Nephron progenitor cell (in vitro differentiated cells): ENCODE results near the gene CAND2.

Experiments
- DNase-seq: peaks from one replicate; pipeline ENCODE4 v3.0.0; 2021
- H3K27ac Mint-ChIP-seq: 2 replicates; pipeline ENCODE4 v1.8.0; 2021; ENCODE audit warnings: mild to moderate bottlenecking, moderate library complexity, mixed read lengths
- H3K27me3 Mint-ChIP-seq: 2 replicates; pipeline ENCODE4 v1.8.0; 2021; ENCODE audit warnings: mild to moderate bottlenecking, low read depth, mixed read lengths; ENCODE audit not compliant: poor library complexity
- H3K36me3 Mint-ChIP-seq: 2 replicates; pipeline ENCODE4 v1.8.0; 2021; ENCODE audit warnings: low read depth, mixed read lengths
- H3K4me1 Mint-ChIP-seq: 2 replicates; pipeline ENCODE4 v1.8.0; 2021; ENCODE audit warnings: mixed read lengths
- H3K4me3 Mint-ChIP-seq: 2 replicates; pipeline ENCODE4 v1.8.0; 2021; ENCODE audit warnings: mild to moderate bottlenecking, moderate library complexity, mixed read lengths
- H3K9me3 Mint-ChIP-seq: 2 replicates; pipeline ENCODE4 v1.8.0; 2021; ENCODE audit warnings: mild to moderate bottlenecking, moderate library complexity, mixed read lengths
- TF ChIP-seq, protein P1 (sequence below): fragments of 200-600 bp; sonication (generic); IDR thresholded peaks from 2 replicates; pipeline ENCODE4 v1.5.0; 2021; ENCODE audit warnings: antibody characterized with exemption

CAND2 gene

DNA sequence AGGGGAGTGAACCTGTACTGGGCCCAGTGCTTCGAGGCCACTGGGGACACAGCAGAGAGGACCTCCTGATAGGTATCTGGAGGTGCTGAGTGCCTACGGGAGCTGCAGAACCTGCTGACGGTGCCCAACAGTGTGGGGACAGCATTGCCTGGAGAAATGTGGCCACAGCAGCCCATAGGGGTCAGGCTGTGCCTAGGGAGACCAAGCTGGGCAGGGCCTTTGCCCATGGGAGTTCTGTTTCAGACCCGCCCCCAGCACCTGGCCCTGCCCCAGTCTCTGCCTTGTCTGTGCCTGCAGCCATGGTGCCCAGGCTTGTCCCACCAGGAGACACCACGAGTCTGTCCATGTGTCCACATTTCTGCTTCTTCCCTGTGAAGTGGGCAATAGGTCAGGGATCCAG, 60.1 kb downstream of the CAND2 start:
- Mint-ChIP-seq H3K27me3 (peaks cover 36% of the 10 kb centered on the region), H3K27ac (no peak overlapping the region), H3K4me3 (no peak overlapping the region), H3K9me3 (no peaks in the 10 kb centered on the region), H3K36me3 (no peaks in the 10 kb centered on the region), H3K4me1 (peaks cover 6% of the 10 kb centered on the region)
- no peak for DNase-seq
- TF ChIP-seq, protein P1, sequence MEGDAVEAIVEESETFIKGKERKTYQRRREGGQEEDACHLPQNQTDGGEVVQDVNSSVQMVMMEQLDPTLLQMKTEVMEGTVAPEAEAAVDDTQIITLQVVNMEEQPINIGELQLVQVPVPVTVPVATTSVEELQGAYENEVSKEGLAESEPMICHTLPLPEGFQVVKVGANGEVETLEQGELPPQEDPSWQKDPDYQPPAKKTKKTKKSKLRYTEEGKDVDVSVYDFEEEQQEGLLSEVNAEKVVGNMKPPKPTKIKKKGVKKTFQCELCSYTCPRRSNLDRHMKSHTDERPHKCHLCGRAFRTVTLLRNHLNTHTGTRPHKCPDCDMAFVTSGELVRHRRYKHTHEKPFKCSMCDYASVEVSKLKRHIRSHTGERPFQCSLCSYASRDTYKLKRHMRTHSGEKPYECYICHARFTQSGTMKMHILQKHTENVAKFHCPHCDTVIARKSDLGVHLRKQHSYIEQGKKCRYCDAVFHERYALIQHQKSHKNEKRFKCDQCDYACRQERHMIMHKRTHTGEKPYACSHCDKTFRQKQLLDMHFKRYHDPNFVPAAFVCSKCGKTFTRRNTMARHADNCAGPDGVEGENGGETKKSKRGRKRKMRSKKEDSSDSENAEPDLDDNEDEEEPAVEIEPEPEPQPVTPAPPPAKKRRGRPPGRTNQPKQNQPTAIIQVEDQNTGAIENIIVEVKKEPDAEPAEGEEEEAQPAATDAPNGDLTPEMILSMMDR, result no peak

DNA sequence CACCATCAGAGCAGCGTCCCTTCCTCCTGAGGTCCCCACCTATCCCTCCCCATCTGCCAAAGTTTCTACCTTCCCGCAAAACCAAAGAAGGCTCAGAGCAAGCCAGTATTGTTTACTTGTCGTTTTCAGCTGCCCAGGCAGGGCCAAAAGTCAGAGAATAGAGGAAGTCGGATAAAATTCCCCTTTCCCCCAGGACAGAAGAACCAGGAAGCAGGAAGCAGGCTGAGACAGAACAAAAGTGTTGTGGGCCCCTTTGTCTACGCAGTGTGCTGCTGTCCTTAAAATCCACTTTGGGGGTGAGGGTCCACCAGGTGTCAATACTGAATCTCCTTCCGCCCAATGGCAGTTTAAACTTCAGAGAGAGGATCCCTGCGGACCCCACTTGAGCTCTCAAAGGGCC, 63.4 kb downstream of the CAND2 start:
- Mint-ChIP-seq H3K27ac (no peak overlapping the region), H3K4me1 (no peaks in the 10 kb centered on the region), H3K27me3 (peaks cover 23% of the 10 kb centered on the region), H3K9me3 (no peaks in the 10 kb centered on the region), H3K4me3 (no peak overlapping the region), H3K36me3 (no peaks in the 10 kb centered on the region)
- no peak for DNase-seq
- TF ChIP-seq, protein P1, result no peak

DNA sequence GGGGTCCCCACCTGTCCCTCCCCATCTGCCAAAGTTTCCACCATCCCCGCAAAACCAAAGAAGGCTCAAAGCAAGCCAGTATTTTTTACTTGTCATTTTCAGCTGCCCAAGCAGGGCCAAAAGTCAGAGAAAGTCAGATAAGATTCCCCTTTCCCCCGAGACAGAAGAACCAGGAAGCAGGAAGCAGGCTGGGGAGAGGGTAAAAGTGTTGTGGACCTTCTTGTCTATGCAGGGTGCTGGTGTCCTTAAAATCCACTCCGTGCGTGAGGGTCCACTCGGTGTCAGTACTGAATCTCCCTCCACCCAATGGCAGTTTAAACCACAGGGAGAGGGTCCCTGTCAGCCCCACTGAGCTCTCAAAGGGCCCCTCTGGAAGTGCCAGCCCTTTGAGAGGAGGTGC, 65.1 kb downstream of the CAND2 start:
- Mint-ChIP-seq H3K4me1 (peaks cover 4% of the 10 kb centered on the region), H3K4me3 (no peak overlapping the region), H3K27me3 (peaks cover 20% of the 10 kb centered on the region), H3K27ac (no peak overlapping the region), H3K9me3 (peaks cover 10% of the 10 kb centered on the region), H3K36me3 (no peaks in the 10 kb centered on the region)
- TF ChIP-seq, protein P1, result no peak
- DNase-seq, result no peak

DNA sequence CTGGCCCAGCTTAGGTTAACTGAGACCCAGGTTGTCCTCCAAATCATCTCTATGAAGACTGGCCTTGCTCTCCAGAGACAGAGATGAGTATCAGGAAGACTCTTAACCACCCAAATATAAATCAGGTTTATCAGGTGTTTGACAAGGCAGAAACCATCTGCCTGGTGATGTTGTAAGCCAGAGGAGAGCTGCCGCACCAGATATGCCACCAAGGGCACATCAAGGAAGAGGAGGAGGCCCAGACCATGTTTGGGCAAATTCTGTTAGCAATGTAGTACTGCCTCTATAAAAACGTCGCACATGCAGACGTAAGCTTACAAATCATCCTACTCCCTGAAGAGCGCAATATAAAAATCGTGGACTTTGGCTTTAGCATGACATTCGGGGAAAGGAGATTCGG, 65.9 kb downstream of the CAND2 start:
- H3K27me3 Mint-ChIP-seq, result peaks cover 20% of the 10 kb centered on the region
- peaks cover 4% of the 10 kb centered on the region for H3K4me1 Mint-ChIP-seq
- TF ChIP-seq, protein P1, result no peak
- no peak overlapping the region for H3K4me3 Mint-ChIP-seq
- H3K27ac Mint-ChIP-seq, result no peak overlapping the region
- no peaks in the 10 kb centered on the region for H3K36me3 Mint-ChIP-seq
- DNase-seq, result no peak
- peaks cover 10% of the 10 kb centered on the region for H3K9me3 Mint-ChIP-seq

DNA sequence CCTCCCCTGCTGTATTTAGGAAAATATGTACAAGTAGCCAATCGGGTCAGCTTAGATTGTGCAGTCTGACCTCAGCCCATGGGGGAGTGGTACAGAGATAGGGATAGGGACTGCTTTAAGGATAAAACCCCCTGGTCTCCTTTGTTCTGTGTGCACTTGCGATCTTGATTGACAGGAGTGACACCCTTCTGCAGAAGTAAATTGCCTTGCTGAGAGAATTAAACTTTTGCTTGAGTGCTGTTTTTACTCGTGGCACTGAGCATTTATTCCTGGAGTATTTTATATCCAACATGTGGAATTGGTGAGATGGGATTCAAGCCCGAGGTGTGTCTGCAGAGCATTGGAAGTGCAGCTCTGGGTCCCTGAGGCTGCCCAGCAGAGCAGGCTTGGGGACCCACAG, 68.8 kb downstream of the CAND2 start:
- Mint-ChIP-seq H3K27me3 (peaks cover 30% of the 10 kb centered on the region), H3K4me3 (no peak overlapping the region), H3K27ac (no peak overlapping the region), H3K36me3 (no peaks in the 10 kb centered on the region), H3K9me3 (peaks cover 10% of the 10 kb centered on the region), H3K4me1 (peaks cover 24% of the 10 kb centered on the region)
- TF ChIP-seq, protein P1, result no peak
- no peak for DNase-seq

DNA sequence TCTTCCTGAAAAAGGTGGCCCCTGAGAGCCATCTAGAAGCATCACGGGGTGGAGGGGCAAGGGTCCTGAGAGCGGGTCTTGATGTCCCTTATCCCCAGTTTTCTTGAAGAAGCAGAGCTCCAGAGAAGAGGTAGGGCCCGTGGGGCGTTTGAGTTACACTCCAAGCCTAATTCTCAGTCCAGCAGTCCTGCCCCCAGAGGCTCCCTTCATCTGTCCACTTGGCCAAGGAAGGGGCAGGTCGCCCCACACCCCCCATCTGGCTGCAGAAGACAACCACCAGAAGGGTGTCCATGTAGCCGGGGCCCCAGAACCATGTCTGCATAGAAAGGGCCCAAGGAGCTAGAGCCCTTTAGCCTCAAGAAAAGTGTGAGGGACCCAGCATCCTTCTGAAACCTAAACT, 70.4 kb downstream of the CAND2 start:
- Mint-ChIP-seq H3K4me1 (peaks cover 37% of the 10 kb centered on the region), H3K9me3 (peaks cover 10% of the 10 kb centered on the region), H3K27ac (no peak overlapping the region), H3K36me3 (no peaks in the 10 kb centered on the region), H3K27me3 (peaks cover 37% of the 10 kb centered on the region), H3K4me3 (no peak overlapping the region)
- TF ChIP-seq, protein P1, result no peak
- no peak for DNase-seq
